Caco-2 (cell line): ENCODE data around the gene HSPH1. TPM values are rescaled to one million over a fixed set of nuclear protein-coding genes. Genes with fewer than 3 reads are reported as not detected.

Experiments
- BruUV-seq: library from RNA; stranded (reverse); fragments of 400-500 nt; replicated peaks from 2 replicates; lab custom pipeline; 2021; lab: Mats Ljungman, UMichigan
- CTCF ChIA-PET: fragments of 300-600 bp; sonication (Branson Sonifier 250); formaldehyde crosslinking; loops from one replicate; lab custom pipeline; 2022; ENCODE audit warnings: antibody characterized with exemption; lab: Charles Lee
- POLR2A ChIA-PET: fragments of 300-600 bp; sonication (Branson Sonifier 250); formaldehyde crosslinking; loops from one replicate; lab custom pipeline; 2022; ENCODE audit warnings: antibody characterized with exemption; lab: Charles Lee
- DNase-seq, 2 experiments: peaks; one replicate each; pipeline versions ENCODE4 v3.0.0 to v3.0.0-alpha.2; 2020 to 2022
- H3K27me3 ChIP-seq: replicated peaks from 2 replicates; pipeline ENCODE4 v1.6.0; 2011; ENCODE audit warnings: low read length; ENCODE audit not compliant: control insufficient read depth, insufficient read depth
- H3K36me3 ChIP-seq: 2 replicates; pipeline ENCODE4 v1.5.1; 2011; ENCODE audit warnings: low read length; ENCODE audit not compliant: control insufficient read depth, insufficient read depth
- H3K4me1 ChIP-seq: fragments of 250-450 bp; sonication (Bioruptor Pico); 2 replicates; pipeline ENCODE4 v1.5.1; 2020; ENCODE audit warnings: mild to moderate bottlenecking
- H3K4me3 ChIP-seq: 2 replicates; pipeline ENCODE4 v1.5.1; 2011; ENCODE audit warnings: low read depth, mild to moderate bottlenecking, control low read depth, low read length
- H3K9me3 ChIP-seq: fragments of 250-450 bp; sonication (Bioruptor Pico); 2 replicates; pipeline ENCODE4 v1.5.1; 2020; ENCODE audit warnings: mild to moderate bottlenecking, moderate library complexity
- H3K27ac Mint-ChIP-seq: one replicate; pipeline ENCODE4 v1.8.0; 2022; ENCODE audit warnings: mixed read lengths; ENCODE audit not compliant: unreplicated experiment
- H3K27me3 Mint-ChIP-seq: one replicate; pipeline ENCODE4 v1.8.0; 2022; ENCODE audit warnings: mixed read lengths; ENCODE audit not compliant: insufficient read depth, unreplicated experiment
- H3K36me3 Mint-ChIP-seq: one replicate; pipeline ENCODE4 v1.8.0; 2022; ENCODE audit warnings: mild to moderate bottlenecking, mixed read lengths; ENCODE audit not compliant: insufficient read depth, unreplicated experiment
- H3K4me1 Mint-ChIP-seq: one replicate; pipeline ENCODE4 v1.8.0; 2022; ENCODE audit warnings: low read depth, mixed read lengths; ENCODE audit not compliant: unreplicated experiment
- H3K4me3 Mint-ChIP-seq: one replicate; pipeline ENCODE4 v1.8.0; 2022; ENCODE audit warnings: mild to moderate bottlenecking, moderate library complexity, mixed read lengths; ENCODE audit not compliant: unreplicated experiment
- H3K9me3 Mint-ChIP-seq: one replicate; pipeline ENCODE4 v1.8.0; 2022; ENCODE audit warnings: mixed read lengths; ENCODE audit not compliant: unreplicated experiment
- CTCF ChIP-seq, 2 experiments: fragments of 200-600 bp in 1 of 2; IDR thresholded peaks; 1 replicate in 1 of 2; 2 replicates in 1 of 2; pipeline versions ENCODE4 v1.5.1 to v1.8.0; 2011 to 2022; ENCODE audit warnings: antibody characterized with exemption in 1 of 2, control low read depth in 1 of 2, inconsistent platforms in 1 of 2, low read depth in 1 of 2, low read length in 1 of 2, mild to moderate bottlenecking in 1 of 2, moderate library complexity in 1 of 2; ENCODE audit not compliant: insufficient read depth in 1 of 2, severe bottlenecking in 1 of 2, unreplicated experiment in 1 of 2
- intact Hi-C: fragments of 100-400 bp; cut with micrococcal nuclease; formaldehyde crosslinking; loops from one replicate; pipeline ENCODE4 v1.10.0; 2022; ENCODE audit not compliant: unreplicated experiment
- total RNA-seq: library from RNA; stranded (reverse); gene quantifications from 2 replicates; pipeline ENCODE4 v1.2.3, GENCODE V29; 2022

Gene HSPH1
- total RNA-seq, 1 experiment from 2014 or later = 141 TPM

GRCh38 chr13:31114641-31115040 lies 47.1 kb downstream of the HSPH1 start:
- no peak for DNase-seq
- H3K4me1 ChIP-seq = 0 out of 2 replicates have a peak, but pooled peaks cover 3% of the 10 kb centered on the region
- intact Hi-C loops = no loop called here
- no peak overlapping the region for H3K4me3 ChIP-seq
- no peaks in the 10 kb centered on the region for H3K9me3 ChIP-seq
- Mint-ChIP-seq H3K27ac (no peak overlapping the region), H3K9me3 (no peaks in the 10 kb centered on the region), H3K4me3 (no peak overlapping the region), H3K4me1 (peaks cover 6% of the 10 kb centered on the region), H3K36me3 (no peaks in the 10 kb centered on the region), H3K27me3 (peaks cover 14% of the 10 kb centered on the region)
- no peaks in the 10 kb centered on the region for H3K36me3 ChIP-seq
- no peak for TF ChIP-seq CTCF (IDR thresholded peaks at IDR 0.05; ENCODE audit: insufficient read depth in 1 of 2, low read depth in 1 of 2, low read length in 1 of 2, severe bottlenecking in 1 of 2, unreplicated experiment in 1 of 2)
- CTCF ChIA-PET = no interaction called here
- no TSS peak for BruUV-seq
- POLR2A ChIA-PET = no interaction called here
- H3K27me3 ChIP-seq = no peaks in the 10 kb centered on the region

DNA sequence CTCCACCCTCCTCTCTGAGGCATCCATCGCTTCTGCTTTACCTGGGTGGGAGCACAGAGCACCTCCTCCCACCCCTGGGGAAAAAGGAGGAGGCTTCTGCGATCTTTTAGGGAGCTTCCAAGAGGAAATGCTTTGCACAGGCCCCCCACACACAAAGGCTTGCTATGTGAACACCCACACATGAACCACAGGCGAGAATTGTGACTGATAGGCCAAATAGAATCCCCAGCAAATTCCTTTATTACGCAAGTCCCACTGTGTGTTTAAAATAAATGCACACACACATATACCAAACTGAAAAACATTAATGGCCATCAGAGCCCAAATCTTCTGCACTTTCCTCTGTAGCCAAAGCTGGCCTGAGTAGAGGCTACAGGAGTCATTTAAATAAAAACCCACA lies 50.6 kb downstream of the HSPH1 start:
- TF ChIP-seq CTCF (IDR thresholded peaks at IDR 0.05; ENCODE audit: insufficient read depth in 1 of 2, low read depth in 1 of 2, low read length in 1 of 2, severe bottlenecking in 1 of 2, unreplicated experiment in 1 of 2) = no peak
- CTCF ChIA-PET = no interaction called here
- Mint-ChIP-seq H3K4me3 (no peak overlapping the region), H3K27me3 (peaks cover 9% of the 10 kb centered on the region), H3K27ac (no peak overlapping the region), H3K4me1 (no peaks in the 10 kb centered on the region), H3K9me3 (no peaks in the 10 kb centered on the region), H3K36me3 (no peaks in the 10 kb centered on the region)
- no peaks in the 10 kb centered on the region for H3K36me3 ChIP-seq
- POLR2A ChIA-PET = no interaction called here
- no peaks in the 10 kb centered on the region for H3K4me1 ChIP-seq
- BruUV-seq = no TSS peak
- intact Hi-C loops = no loop called here
- no peaks in the 10 kb centered on the region for H3K27me3 ChIP-seq
- no peaks in the 10 kb centered on the region for H3K9me3 ChIP-seq
- H3K4me3 ChIP-seq = no peak overlapping the region
- DNase-seq = no peak

GRCh38 chr13:31110617-31111016 lies 51.1 kb downstream of the HSPH1 start:
- no peak for DNase-seq
- H3K27me3 Mint-ChIP-seq = peaks cover 9% of the 10 kb centered on the region
- TF ChIP-seq CTCF (IDR thresholded peaks at IDR 0.05; ENCODE audit: insufficient read depth in 1 of 2, low read depth in 1 of 2, low read length in 1 of 2, severe bottlenecking in 1 of 2, unreplicated experiment in 1 of 2) = no peak
- H3K4me1 ChIP-seq = no peaks in the 10 kb centered on the region
- BruUV-seq = no TSS peak
- H3K27me3 ChIP-seq = no peaks in the 10 kb centered on the region
- no peaks in the 10 kb centered on the region for H3K36me3 Mint-ChIP-seq
- ChIA-PET CTCF (interaction anchor here (0.5 kb wide), 1 partner anchor 793 kb away, joined by 4 read pairs; no protein-coding TSS in a partner anchor), POLR2A (no interaction called here)
- H3K4me3 ChIP-seq = no peak overlapping the region
- H3K9me3 Mint-ChIP-seq = no peaks in the 10 kb centered on the region
- intact Hi-C loops = no loop called here
- no peaks in the 10 kb centered on the region for H3K9me3 ChIP-seq
- H3K4me1 Mint-ChIP-seq = no peaks in the 10 kb centered on the region
- no peaks in the 10 kb centered on the region for H3K36me3 ChIP-seq
- no peak overlapping the region for H3K27ac Mint-ChIP-seq
- H3K4me3 Mint-ChIP-seq = no peak overlapping the region
